HUES64 (cell line): ENCODE data around the gene PTGER3.

Experiments
- H3K27ac ChIP-seq: 2 replicates; pipeline ENCODE4 v1.7.0; 2013; ENCODE audit warnings: low read depth, low read length, inconsistent platforms
- H3K27me3 ChIP-seq: 2 replicates; pipeline ENCODE4 v1.6.1; 2013; ENCODE audit warnings: mild to moderate bottlenecking, low read length; ENCODE audit not compliant: insufficient read depth
- H3K36me3 ChIP-seq: 2 replicates; pipeline ENCODE4 v1.6.1; 2013; ENCODE audit warnings: mild to moderate bottlenecking, low read length; ENCODE audit not compliant: insufficient read depth
- H3K4me1 ChIP-seq: 2 replicates; pipeline ENCODE4 v1.6.1; 2013; ENCODE audit warnings: mild to moderate bottlenecking, low read length, moderate library complexity; ENCODE audit not compliant: insufficient read depth
- H3K4me3 ChIP-seq: 2 replicates; pipeline ENCODE4 v1.5.1; 2013; ENCODE audit warnings: mild to moderate bottlenecking, low read length, moderate library complexity
- H3K9ac ChIP-seq: 2 replicates; pipeline ENCODE4 v1.6.1; 2013; ENCODE audit warnings: mild to moderate bottlenecking, low read depth, low read length
- H3K9me3 ChIP-seq: 2 replicates; pipeline ENCODE4 v1.6.1; 2013; ENCODE audit warnings: low read depth, low read length; ENCODE audit not compliant: insufficient read depth
- WGBS: fragments of 150-250, 120-280 bp; methylation state at CpG from one replicate; pipeline ENCODE4 v1.1.7; 2013; ENCODE audit warnings: missing lambda C conversion rate; 5-methylcytosine and 5-hydroxymethylcytosine counted together

The PTGER3 gene

GRCh38 chr1:71031426-71031825 lies 16.2 kb downstream of the PTGER3 start:
- H3K4me3 ChIP-seq, result no peak overlapping the region
- no peak overlapping the region for H3K9ac ChIP-seq
- H3K36me3 ChIP-seq, result no peaks in the 10 kb centered on the region
- H3K27ac ChIP-seq, result no peak overlapping the region
- H3K4me1 ChIP-seq, result no peaks in the 10 kb centered on the region
- H3K9me3 ChIP-seq, result no peaks in the 10 kb centered on the region
- H3K27me3 ChIP-seq, result no peaks in the 10 kb centered on the region

DNA sequence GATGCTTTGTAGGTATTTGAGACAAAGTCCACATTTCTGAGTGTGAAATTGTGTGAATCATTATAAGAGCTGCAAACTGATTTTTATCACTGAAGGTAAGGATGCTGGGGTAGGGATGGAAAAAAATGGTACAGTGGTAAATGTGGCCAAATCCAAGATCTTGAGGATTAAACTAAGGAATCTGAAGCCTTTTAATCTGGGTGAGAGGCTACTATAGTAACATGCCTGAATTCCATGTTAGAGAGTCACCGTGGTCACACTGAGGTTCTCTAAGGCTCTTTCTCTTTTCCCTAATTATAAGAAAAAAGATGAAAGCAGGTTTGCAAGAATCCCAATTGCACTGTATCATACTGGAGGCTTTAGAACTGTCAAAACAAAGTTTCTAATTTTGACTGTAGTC lies 17.6 kb downstream of the PTGER3 start:
- 100% methylated on average over 1 of the region's 1 CpG for WGBS

DNA sequence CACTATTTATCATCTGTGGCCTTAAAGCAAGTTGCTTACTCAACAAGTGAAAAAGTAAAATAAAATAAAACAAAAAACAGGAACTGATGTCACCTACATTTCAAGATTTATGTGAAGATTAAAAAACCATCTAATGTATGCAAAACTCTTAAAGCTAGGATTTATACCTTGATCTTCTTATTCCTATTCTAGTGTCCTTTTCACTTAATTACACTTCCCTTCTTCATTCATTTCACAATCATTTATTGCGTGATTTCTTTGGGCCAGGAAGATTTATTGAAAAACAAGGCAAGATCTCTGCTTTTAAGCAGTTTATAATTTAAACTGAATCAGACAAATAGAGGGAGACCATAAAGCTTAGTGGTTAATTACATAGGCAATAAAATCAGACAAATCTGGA lies 18.6 kb downstream of the PTGER3 start:
- Histone ChIP-seq H3K9ac (no peak overlapping the region), H3K4me1 (no peaks in the 10 kb centered on the region), H3K9me3 (no peaks in the 10 kb centered on the region), H3K36me3 (no peaks in the 10 kb centered on the region), H3K27me3 (no peaks in the 10 kb centered on the region), H3K27ac (no peak overlapping the region), H3K4me3 (no peak overlapping the region)
- WGBS, result 100% methylated on average over 1 of the region's 1 CpG

More for the DNA sequence above, 17.6 kb downstream of the PTGER3 start:
- Histone ChIP-seq H3K9ac (no peak overlapping the region), H3K4me1 (no peaks in the 10 kb centered on the region), H3K36me3 (no peaks in the 10 kb centered on the region), H3K27me3 (no peaks in the 10 kb centered on the region), H3K27ac (no peak overlapping the region), H3K4me3 (no peak overlapping the region), H3K9me3 (no peaks in the 10 kb centered on the region)

DNA sequence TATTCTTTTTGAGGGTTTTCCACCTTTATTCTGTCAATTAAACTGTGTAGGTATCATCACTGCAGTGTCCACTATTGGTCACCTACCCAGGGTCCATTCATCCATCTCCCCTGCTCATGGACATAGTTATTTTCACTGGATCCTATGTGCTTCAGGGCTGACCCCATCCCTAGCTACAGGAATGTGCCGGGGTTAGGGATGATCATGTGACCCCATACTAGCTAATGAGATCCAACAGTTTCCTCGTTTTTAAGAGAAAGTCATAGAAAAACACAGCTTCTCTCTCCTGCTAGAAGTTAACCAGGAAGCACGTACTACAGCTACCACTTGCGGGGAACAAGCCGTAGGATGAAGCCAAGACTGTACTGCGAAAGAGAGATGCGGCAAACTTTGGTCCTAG lies 19.6 kb downstream of the PTGER3 start:
- Histone ChIP-seq H3K27ac (no peak overlapping the region), H3K9me3 (no peaks in the 10 kb centered on the region), H3K27me3 (no peaks in the 10 kb centered on the region), H3K9ac (no peak overlapping the region), H3K36me3 (no peaks in the 10 kb centered on the region), H3K4me3 (no peak overlapping the region), H3K4me1 (no peaks in the 10 kb centered on the region)
- 92% methylated on average over 7 of the region's 7 CpGs for WGBS

DNA sequence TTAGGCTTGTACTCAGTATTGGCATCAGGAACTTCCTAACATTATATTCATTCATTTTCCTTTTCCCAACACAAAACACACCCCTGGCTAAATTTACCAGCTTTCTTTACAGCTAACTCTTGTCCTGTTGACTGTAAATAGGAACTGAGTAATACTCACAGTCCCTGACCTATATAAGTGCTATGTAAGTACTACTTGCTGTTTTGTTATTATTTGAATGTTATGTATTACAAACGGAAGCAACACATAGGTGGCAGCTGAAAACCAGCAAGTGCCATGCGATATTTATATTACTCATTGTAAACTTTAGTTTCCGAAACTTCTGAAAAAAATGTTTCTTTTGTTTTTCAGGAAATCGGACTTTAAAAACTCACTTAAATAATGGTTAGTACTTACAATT lies 21.5 kb downstream of the PTGER3 start:
- Histone ChIP-seq H3K36me3 (no peaks in the 10 kb centered on the region), H3K4me1 (no peaks in the 10 kb centered on the region), H3K27ac (no peak overlapping the region), H3K4me3 (no peak overlapping the region), H3K9ac (no peak overlapping the region), H3K27me3 (no peaks in the 10 kb centered on the region), H3K9me3 (no peaks in the 10 kb centered on the region)
- WGBS, result 95% methylated on average over 3 of the region's 4 CpGs

GRCh38 chr1:71023515-71023914 lies 24.1 kb downstream of the PTGER3 start:
- Histone ChIP-seq H3K36me3 (no peaks in the 10 kb centered on the region), H3K4me1 (no peaks in the 10 kb centered on the region), H3K9ac (no peak overlapping the region), H3K4me3 (no peak overlapping the region), H3K27me3 (no peaks in the 10 kb centered on the region), H3K27ac (no peak overlapping the region), H3K9me3 (no peaks in the 10 kb centered on the region)
- WGBS, result 89% methylated on average over 4 of the region's 4 CpGs

GRCh38 chr1:71019233-71019969 lies 28.2 kb downstream of the PTGER3 start:
- Histone ChIP-seq H3K27ac (no peak overlapping the region), H3K9me3 (no peaks in the 10 kb centered on the region), H3K4me1 (no peaks in the 10 kb centered on the region), H3K27me3 (no peaks in the 10 kb centered on the region), H3K36me3 (no peaks in the 10 kb centered on the region), H3K9ac (no peak overlapping the region), H3K4me3 (no peak overlapping the region)
- 81% methylated on average over 5 of the region's 7 CpGs for WGBS

DNA sequence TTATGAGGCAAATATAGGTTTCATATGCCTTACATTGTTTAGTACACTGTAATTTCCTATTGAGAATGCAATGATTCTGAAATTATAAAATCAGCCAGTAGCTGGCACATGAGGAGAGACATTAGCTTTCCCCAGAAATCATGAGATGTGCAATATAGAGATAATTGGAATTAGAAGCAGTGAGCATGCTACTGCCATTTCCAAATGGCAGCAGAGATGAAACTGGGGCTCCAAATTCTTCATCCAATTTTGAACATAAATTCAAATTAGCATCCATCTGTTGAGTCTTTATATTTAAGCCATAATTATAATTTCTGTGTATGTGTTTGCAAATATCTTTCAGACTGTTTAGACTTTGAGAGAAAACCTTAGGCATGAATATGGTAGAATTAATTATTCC lies 28.8 kb downstream of the PTGER3 start:
- H3K9ac ChIP-seq, result no peak overlapping the region
- H3K27ac ChIP-seq, result no peak overlapping the region
- no peaks in the 10 kb centered on the region for H3K9me3 ChIP-seq
- H3K36me3 ChIP-seq, result no peaks in the 10 kb centered on the region
- H3K27me3 ChIP-seq, result no peaks in the 10 kb centered on the region
- H3K4me3 ChIP-seq, result no peak overlapping the region
- no peaks in the 10 kb centered on the region for H3K4me1 ChIP-seq

DNA sequence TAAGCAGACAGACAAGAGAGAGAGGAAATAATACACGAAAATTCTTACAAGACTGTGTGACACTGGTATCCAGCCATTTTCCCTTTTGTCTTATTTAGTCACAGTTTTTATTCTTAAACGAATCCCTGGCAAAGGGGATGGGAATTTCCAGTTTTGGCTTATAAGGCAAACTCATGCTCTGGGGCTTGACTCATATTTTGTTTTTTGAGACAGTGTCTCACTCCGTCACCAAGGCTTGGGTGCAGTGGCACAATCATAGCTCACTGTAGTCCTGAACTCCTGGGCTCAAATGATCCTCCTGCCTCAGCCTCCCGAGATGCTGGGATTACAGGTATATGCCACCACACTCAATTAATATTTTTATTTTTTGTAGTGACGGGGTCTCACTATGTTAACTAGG lies 31.9 kb downstream of the PTGER3 start:
- no peaks in the 10 kb centered on the region for H3K9me3 ChIP-seq
- no peaks in the 10 kb centered on the region for H3K27me3 ChIP-seq
- no peak overlapping the region for H3K9ac ChIP-seq
- WGBS, result 91% methylated on average over 5 of the region's 5 CpGs
- H3K4me3 ChIP-seq, result no peak overlapping the region
- H3K4me1 ChIP-seq, result no peaks in the 10 kb centered on the region
- H3K27ac ChIP-seq, result no peak overlapping the region
- H3K36me3 ChIP-seq, result no peaks in the 10 kb centered on the region

- H3K9ac ChIP-seq, result no peak overlapping the region
- H3K36me3 ChIP-seq, result no peaks in the 10 kb centered on the region
- H3K4me1 ChIP-seq, result no peaks in the 10 kb centered on the region
- 84% methylated on average over 1 of the region's 1 CpG for WGBS
- H3K27ac ChIP-seq, result no peak overlapping the region
- H3K9me3 ChIP-seq, result no peaks in the 10 kb centered on the region
- H3K4me3 ChIP-seq, result no peak overlapping the region
- no peaks in the 10 kb centered on the region for H3K27me3 ChIP-seq
Observed at GRCh38 chr1:71014178-71014579, 33.4 kb downstream of the PTGER3 start.

GRCh38 chr1:71002709-71003475 lies 44.7 kb downstream of the PTGER3 start:
- H3K9me3 ChIP-seq, result no peaks in the 10 kb centered on the region
- 93% methylated on average over 3 of the region's 3 CpGs for WGBS
- H3K9ac ChIP-seq, result no peak overlapping the region
- H3K36me3 ChIP-seq, result no peaks in the 10 kb centered on the region
- H3K27ac ChIP-seq, result no peak overlapping the region
- no peaks in the 10 kb centered on the region for H3K4me1 ChIP-seq
- no peaks in the 10 kb centered on the region for H3K27me3 ChIP-seq
- no peak overlapping the region for H3K4me3 ChIP-seq
